HepG2 (cell line): ENCODE data around the gene ATP2A3. TPM values are rescaled to one million over a fixed set of nuclear protein-coding genes. Genes with fewer than 3 reads are reported as not detected.

Source experiments
- CBX2 ChIP-seq, 2 experiments: fragments of 200-600 bp in 1 of 2; sonication (generic); formaldehyde crosslinking in 1 of 2; IDR thresholded peaks; 2 replicates each; pipeline versions ENCODE4 v1.7.0 to v1.8.1; 2018 to 2022; ENCODE audit warnings: low read depth in 2 of 2, low read length in 1 of 2, mild to moderate bottlenecking in 1 of 2, missing genetic modification reagents in 1 of 2
- RXRB ChIP-seq: IDR thresholded peaks from 2 replicates; pipeline ENCODE4 v1.6.1; 2016; ENCODE audit warnings: borderline replicate concordance, missing genetic modification reagents, missing compliant biosample characterization
- SAP130 ChIP-seq: IDR thresholded peaks from 2 replicates; pipeline ENCODE4 v1.6.1; 2016; ENCODE audit warnings: low read depth
- ZNF256 ChIP-seq: sonication (generic); formaldehyde crosslinking; conservative IDR thresholded peaks from 2 replicates; pipeline ENCODE4 v1.4.0; 2020; ENCODE audit warnings: missing genetic modification reagents
- ZNF672 ChIP-seq: sonication (generic); formaldehyde crosslinking; IDR thresholded peaks from 2 replicates; pipeline ENCODE4 v1.8.1; 2022; ENCODE audit warnings: missing genetic modification reagents
- ZNF816 ChIP-seq: sonication (generic); formaldehyde crosslinking; IDR thresholded peaks from 2 replicates; pipeline ENCODE4 v1.8.0; 2022; ENCODE audit warnings: missing genetic modification reagents, mild to moderate bottlenecking, borderline replicate concordance
- ZNF841 ChIP-seq: sonication (generic); formaldehyde crosslinking; IDR thresholded peaks from 2 replicates; pipeline ENCODE4 v1.8.1; 2023; ENCODE audit warnings: missing genetic modification reagents, borderline replicate concordance
- polyA plus RNA-seq, 8 experiments: library from polyadenylated mRNA; depleted of rRNA in 3 of 8; stranded (reverse) in 7 of 8; unstranded in 1 of 8; fragments of >200 nt; fragmentation: Illumina TruSeq in 4 of 8; extraction: Trizol in 4 of 8; gene quantifications; 2 replicates each; pipeline versions ENCODE4 v1.2.1 to v1.2.3, GENCODE V29; 2011 to 2016; ENCODE audit warnings: low read depth in 4 of 8, missing spikeins in 1 of 8, mixed read lengths in 1 of 8; ENCODE audit not compliant: insufficient read depth in 1 of 8
- total RNA-seq, 5 experiments: library from RNA; depleted of rRNA; stranded (reverse); fragments of >200 nt; fragmentation: Illumina TruSeq; extraction: Trizol; gene quantifications; 2 replicates each; pipeline ENCODE4 v1.2.3, GENCODE V29; 2016; ENCODE audit warnings: low read depth in 1 of 5
- TF ChIP-seq, protein P1 (sequence below): sonication (generic); formaldehyde crosslinking; IDR thresholded peaks from 2 replicates; pipeline ENCODE4 v1.5.1; 2020; ENCODE audit warnings: missing genetic modification reagents, mild to moderate bottlenecking, borderline replicate concordance
- TF ChIP-seq, protein P2 (sequence below): sonication (generic); formaldehyde crosslinking; IDR thresholded peaks from 2 replicates; pipeline ENCODE4 v1.9.0; 2021; ENCODE audit warnings: missing genetic modification reagents, borderline replicate concordance
- TF ChIP-seq, protein P3 (sequence below): sonication (generic); formaldehyde crosslinking; IDR thresholded peaks from 2 replicates; pipeline ENCODE4 v1.9.0; 2021; ENCODE audit warnings: missing genetic modification reagents, borderline replicate concordance
- TF ChIP-seq, protein P4 (sequence below): sonication (generic); formaldehyde crosslinking; IDR thresholded peaks from 2 replicates; pipeline ENCODE4 v1.5.0; 2020; ENCODE audit warnings: mild to moderate bottlenecking, missing genetic modification reagents
- TF ChIP-seq, protein P5 (sequence below): sonication (generic); formaldehyde crosslinking; IDR thresholded peaks from 2 replicates; pipeline ENCODE4 v1.5.0; 2020; ENCODE audit warnings: missing genetic modification reagents, mild to moderate bottlenecking, borderline replicate concordance
- TF ChIP-seq, protein P6 (sequence below): fragments of 450-650 bp; IDR thresholded peaks from 2 replicates; pipeline ENCODE4 v1.6.1; 2017; ENCODE audit warnings: mild to moderate bottlenecking

The ATP2A3 gene
- total and polyA plus RNA-seq, 2 of the 13 experiments (the other 11 are each of a cell fraction or from before 2014, with no cell fraction given), result 0.07 TPM; not detected in 1

DNA sequence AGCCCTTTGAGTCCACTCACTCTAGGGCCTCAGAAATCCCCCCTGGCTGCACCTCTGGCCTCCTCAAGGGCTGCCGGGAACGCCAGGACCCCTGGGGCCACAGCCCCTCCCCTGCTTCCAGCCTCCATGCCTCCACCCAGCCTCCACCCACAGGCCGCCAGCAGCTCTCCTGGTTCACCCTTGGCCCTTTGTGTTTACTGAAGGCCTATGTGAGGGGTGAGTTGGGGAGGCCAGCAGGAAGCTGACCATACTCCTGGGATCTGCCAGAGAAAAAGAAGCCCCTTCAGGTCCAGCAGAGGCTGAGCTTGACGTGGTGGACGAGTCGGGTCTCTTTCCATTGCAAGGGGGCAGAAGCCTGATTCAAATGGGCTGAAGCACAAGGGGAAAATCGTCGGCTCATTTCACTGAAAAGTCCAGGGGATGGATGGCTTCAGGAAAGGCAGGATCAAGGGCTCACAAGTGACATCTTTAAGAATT lies 18.3 kb upstream of the ATP2A3 start (continued):
- TF ChIP-seq, protein P1, sequence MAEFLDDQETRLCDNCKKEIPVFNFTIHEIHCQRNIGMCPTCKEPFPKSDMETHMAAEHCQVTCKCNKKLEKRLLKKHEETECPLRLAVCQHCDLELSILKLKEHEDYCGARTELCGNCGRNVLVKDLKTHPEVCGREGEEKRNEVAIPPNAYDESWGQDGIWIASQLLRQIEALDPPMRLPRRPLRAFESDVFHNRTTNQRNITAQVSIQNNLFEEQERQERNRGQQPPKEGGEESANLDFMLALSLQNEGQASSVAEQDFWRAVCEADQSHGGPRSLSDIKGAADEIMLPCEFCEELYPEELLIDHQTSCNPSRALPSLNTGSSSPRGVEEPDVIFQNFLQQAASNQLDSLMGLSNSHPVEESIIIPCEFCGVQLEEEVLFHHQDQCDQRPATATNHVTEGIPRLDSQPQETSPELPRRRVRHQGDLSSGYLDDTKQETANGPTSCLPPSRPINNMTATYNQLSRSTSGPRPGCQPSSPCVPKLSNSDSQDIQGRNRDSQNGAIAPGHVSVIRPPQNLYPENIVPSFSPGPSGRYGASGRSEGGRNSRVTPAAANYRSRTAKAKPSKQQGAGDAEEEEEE (CRISPR knock-in tag), result no peak
- TF ChIP-seq CBX2 (IDR thresholded peaks at IDR 0.05; ENCODE audit: low read depth, low read length) (no peak), CBX2 (CRISPR knock-in tag; IDR thresholded peaks at IDR 0.05; ENCODE audit: low read depth) (no peak), ZNF256 (CRISPR knock-in tag) (no peak), ZNF672 (CRISPR knock-in tag) (no peak), ZNF841 (CRISPR knock-in tag) (no peak), RXRB (CRISPR knock-in tag) (peak; percentile 28; the same call in 1 of the 2 replicates), SAP130 (CRISPR knock-in tag) (0 out of 2 replicates have a peak, but pooled peaks have one; percentile 12), ZNF816 (CRISPR knock-in tag) (no peak)
- TF ChIP-seq, protein P2, sequence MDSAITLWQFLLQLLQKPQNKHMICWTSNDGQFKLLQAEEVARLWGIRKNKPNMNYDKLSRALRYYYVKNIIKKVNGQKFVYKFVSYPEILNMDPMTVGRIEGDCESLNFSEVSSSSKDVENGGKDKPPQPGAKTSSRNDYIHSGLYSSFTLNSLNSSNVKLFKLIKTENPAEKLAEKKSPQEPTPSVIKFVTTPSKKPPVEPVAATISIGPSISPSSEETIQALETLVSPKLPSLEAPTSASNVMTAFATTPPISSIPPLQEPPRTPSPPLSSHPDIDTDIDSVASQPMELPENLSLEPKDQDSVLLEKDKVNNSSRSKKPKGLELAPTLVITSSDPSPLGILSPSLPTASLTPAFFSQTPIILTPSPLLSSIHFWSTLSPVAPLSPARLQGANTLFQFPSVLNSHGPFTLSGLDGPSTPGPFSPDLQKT (CRISPR knock-in tag), result no peak
- TF ChIP-seq, protein P3, sequence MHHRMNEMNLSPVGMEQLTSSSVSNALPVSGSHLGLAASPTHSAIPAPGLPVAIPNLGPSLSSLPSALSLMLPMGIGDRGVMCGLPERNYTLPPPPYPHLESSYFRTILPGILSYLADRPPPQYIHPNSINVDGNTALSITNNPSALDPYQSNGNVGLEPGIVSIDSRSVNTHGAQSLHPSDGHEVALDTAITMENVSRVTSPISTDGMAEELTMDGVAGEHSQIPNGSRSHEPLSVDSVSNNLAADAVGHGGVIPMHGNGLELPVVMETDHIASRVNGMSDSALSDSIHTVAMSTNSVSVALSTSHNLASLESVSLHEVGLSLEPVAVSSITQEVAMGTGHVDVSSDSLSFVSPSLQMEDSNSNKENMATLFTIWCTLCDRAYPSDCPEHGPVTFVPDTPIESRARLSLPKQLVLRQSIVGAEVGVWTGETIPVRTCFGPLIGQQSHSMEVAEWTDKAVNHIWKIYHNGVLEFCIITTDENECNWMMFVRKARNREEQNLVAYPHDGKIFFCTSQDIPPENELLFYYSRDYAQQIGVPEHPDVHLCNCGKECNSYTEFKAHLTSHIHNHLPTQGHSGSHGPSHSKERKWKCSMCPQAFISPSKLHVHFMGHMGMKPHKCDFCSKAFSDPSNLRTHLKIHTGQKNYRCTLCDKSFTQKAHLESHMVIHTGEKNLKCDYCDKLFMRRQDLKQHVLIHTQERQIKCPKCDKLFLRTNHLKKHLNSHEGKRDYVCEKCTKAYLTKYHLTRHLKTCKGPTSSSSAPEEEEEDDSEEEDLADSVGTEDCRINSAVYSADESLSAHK (CRISPR knock-in tag), result no peak
- TF ChIP-seq, protein P4, sequence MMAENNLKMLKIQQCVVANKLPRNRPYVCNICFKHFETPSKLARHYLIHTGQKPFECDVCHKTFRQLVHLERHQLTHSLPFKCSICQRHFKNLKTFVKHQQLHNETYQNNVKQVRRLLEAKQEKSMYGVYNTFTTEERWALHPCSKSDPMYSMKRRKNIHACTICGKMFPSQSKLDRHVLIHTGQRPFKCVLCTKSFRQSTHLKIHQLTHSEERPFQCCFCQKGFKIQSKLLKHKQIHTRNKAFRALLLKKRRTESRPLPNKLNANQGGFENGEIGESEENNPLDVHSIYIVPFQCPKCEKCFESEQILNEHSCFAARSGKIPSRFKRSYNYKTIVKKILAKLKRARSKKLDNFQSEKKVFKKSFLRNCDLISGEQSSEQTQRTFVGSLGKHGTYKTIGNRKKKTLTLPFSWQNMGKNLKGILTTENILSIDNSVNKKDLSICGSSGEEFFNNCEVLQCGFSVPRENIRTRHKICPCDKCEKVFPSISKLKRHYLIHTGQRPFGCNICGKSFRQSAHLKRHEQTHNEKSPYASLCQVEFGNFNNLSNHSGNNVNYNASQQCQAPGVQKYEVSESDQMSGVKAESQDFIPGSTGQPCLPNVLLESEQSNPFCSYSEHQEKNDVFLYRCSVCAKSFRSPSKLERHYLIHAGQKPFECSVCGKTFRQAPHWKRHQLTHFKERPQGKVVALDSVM (CRISPR knock-in tag), result peak; percentile 100
- TF ChIP-seq, protein P5, sequence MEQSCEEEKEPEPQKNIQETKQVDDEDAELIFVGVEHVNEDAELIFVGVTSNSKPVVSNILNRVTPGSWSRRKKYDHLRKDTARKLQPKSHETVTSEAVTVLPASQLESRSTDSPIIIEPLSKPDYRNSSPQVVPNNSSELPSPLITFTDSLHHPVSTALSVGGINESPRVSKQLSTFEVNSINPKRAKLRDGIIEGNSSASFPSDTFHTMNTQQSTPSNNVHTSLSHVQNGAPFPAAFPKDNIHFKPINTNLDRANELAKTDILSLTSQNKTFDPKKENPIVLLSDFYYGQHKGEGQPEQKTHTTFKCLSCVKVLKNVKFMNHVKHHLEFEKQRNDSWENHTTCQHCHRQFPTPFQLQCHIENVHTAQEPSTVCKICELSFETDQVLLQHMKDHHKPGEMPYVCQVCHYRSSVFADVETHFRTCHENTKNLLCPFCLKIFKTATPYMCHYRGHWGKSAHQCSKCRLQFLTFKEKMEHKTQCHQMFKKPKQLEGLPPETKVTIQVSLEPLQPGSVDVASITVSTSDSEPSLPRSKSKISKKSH (CRISPR knock-in tag), result no peak
- TF ChIP-seq, protein P6, sequence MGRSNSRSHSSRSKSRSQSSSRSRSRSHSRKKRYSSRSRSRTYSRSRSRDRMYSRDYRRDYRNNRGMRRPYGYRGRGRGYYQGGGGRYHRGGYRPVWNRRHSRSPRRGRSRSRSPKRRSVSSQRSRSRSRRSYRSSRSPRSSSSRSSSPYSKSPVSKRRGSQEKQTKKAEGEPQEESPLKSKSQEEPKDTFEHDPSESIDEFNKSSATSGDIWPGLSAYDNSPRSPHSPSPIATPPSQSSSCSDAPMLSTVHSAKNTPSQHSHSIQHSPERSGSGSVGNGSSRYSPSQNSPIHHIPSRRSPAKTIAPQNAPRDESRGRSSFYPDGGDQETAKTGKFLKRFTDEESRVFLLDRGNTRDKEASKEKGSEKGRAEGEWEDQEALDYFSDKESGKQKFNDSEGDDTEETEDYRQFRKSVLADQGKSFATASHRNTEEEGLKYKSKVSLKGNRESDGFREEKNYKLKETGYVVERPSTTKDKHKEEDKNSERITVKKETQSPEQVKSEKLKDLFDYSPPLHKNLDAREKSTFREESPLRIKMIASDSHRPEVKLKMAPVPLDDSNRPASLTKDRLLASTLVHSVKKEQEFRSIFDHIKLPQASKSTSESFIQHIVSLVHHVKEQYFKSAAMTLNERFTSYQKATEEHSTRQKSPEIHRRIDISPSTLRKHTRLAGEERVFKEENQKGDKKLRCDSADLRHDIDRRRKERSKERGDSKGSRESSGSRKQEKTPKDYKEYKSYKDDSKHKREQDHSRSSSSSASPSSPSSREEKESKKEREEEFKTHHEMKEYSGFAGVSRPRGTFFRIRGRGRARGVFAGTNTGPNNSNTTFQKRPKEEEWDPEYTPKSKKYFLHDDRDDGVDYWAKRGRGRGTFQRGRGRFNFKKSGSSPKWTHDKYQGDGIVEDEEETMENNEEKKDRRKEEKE, result no peak
